HFF-Myc (cell line): Measurements from ENCODE around the gene RAD51D.
"Not testable (repeated sequence)": the region's sequence is repeated elsewhere in the genome, so short reads cannot be mapped to it uniquely, and the experiment has no call there.

Experiments
- DNase-seq: peaks from one replicate; pipeline ENCODE4 v3.0.0-alpha.2; 2011; ENCODE audit warnings: low read depth; ENCODE audit errors: extremely low read depth
- H3K4me3 ChIP-seq: replicated peaks from 2 replicates; pipeline ENCODE4 v1.5.1; 2011; ENCODE audit warnings: low read depth, mild to moderate bottlenecking, control low read depth, low read length
- CTCF ChIP-seq: IDR thresholded peaks from 2 replicates; pipeline ENCODE4 v1.5.1; 2012; ENCODE audit warnings: mild to moderate bottlenecking, low read depth, low read length, control low read depth; ENCODE audit errors: missing control alignments

RAD51D gene

GRCh38 chr17:35121315-35121714 is 1.7 kb upstream of the RAD51D start, which contains the start of gene FNDC8:
FNDC8 (plus strand) TSS chr17:35121615; CDS start chr17:35121694, 79 bp downstream.
- H3K4me3 ChIP-seq = no peak within 1 kb of the TSS
- DNase-seq = no peak
- no peak for TF ChIP-seq CTCF

GRCh38 chr17:35117984-35118383 is 1.7 kb downstream of the RAD51D start:
- no peak overlapping the region for H3K4me3 ChIP-seq
- no peak for DNase-seq
- TF ChIP-seq CTCF = peak; percentile 26

GRCh38 chr17:35116845-35117244 is 2.8 kb downstream of the RAD51D start:
- no peak overlapping the region for H3K4me3 ChIP-seq
- no peak for TF ChIP-seq CTCF
- DNase-seq = no peak

GRCh38 chr17:35110791-35111190 is 8.9 kb downstream of the RAD51D start:
- H3K4me3 ChIP-seq, DNase-seq: not testable (repeated sequence)

GRCh38 chr17:35104844-35105450 is 14.7 kb downstream of the RAD51D start:
- no peak overlapping the region for H3K4me3 ChIP-seq
- DNase-seq = no peak
- no peak for TF ChIP-seq CTCF

GRCh38 chr17:35103271-35103670 is 16.4 kb downstream of the RAD51D start:
- no peak for TF ChIP-seq CTCF
- no peak overlapping the region for H3K4me3 ChIP-seq
- no peak for DNase-seq

GRCh38 chr17:35101725-35102124 is 17.9 kb downstream of the RAD51D start:
- DNase-seq = no peak
- H3K4me3 ChIP-seq = no peak overlapping the region
- no peak for TF ChIP-seq CTCF
